ENCODE measurements around the gene DRICH1. TPM values are rescaled to one million over a fixed set of nuclear protein-coding genes. Genes with fewer than 3 reads are reported as not detected.

The DRICH1 gene
- total RNA-seq, 1 experiment from 2014 or later, result 0.15 TPM

GRCh38 chr22:23576681-23577080, 55.4 kb downstream of the DRICH1 start:
- H3K9me3 ChIP-seq (ENCODE audit: low read length), result no peaks in the 10 kb centered on the region
- no peak overlapping the region for H3K27ac ChIP-seq (ENCODE audit: low read length)
- no peak overlapping the region for H3K4me3 ChIP-seq (ENCODE audit: low read length)
- no peak overlapping the region for H2AFZ ChIP-seq (ENCODE audit: low read length)
- H4K20me1 ChIP-seq (ENCODE audit: low read length), result no peaks in the 10 kb centered on the region
- ChIA-PET CTCF (no interaction called here), POLR2A (ENCODE audit: unreplicated experiment) (no interaction called here)
- ATAC-seq (no peak), DNase-seq (no peak)
- TF ChIP-seq EZH2 (IDR thresholded peaks at IDR 0.05; ENCODE audit: low read length, unreplicated experiment) (no peak), EZH2phosphoT487 (IDR thresholded peaks at IDR 0.05; ENCODE audit: borderline replicate concordance, low read length) (no peak)
- TF ChIP-seq, protein P1, sequence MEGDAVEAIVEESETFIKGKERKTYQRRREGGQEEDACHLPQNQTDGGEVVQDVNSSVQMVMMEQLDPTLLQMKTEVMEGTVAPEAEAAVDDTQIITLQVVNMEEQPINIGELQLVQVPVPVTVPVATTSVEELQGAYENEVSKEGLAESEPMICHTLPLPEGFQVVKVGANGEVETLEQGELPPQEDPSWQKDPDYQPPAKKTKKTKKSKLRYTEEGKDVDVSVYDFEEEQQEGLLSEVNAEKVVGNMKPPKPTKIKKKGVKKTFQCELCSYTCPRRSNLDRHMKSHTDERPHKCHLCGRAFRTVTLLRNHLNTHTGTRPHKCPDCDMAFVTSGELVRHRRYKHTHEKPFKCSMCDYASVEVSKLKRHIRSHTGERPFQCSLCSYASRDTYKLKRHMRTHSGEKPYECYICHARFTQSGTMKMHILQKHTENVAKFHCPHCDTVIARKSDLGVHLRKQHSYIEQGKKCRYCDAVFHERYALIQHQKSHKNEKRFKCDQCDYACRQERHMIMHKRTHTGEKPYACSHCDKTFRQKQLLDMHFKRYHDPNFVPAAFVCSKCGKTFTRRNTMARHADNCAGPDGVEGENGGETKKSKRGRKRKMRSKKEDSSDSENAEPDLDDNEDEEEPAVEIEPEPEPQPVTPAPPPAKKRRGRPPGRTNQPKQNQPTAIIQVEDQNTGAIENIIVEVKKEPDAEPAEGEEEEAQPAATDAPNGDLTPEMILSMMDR (conservative IDR thresholded peaks at IDR 0.05; ENCODE audit: low read depth, low read length), result no peak
- no peaks in the 10 kb centered on the region for H3K9me2 ChIP-seq (replicated peaks; ENCODE audit: low read length)
- H3F3A ChIP-seq (ENCODE audit: low read length, unreplicated experiment), result no peaks in the 10 kb centered on the region
- H3K4me1 ChIP-seq (ENCODE audit: insufficient read depth, low read length), result no peaks in the 10 kb centered on the region
- intact Hi-C loops (cut with micrococcal nuclease), result no loop called here
- H3K9ac ChIP-seq (ENCODE audit: low read length), result no peak overlapping the region
- H3K27me3 ChIP-seq (ENCODE audit: low read length), result no peaks in the 10 kb centered on the region
- no peaks in the 10 kb centered on the region for H3K36me3 ChIP-seq (ENCODE audit: low read depth, low read length)
- BruUV-seq (replicated peaks), result no TSS peak
- H3K4me2 ChIP-seq (ENCODE audit: low read length), result no peak overlapping the region
- H3K79me2 ChIP-seq (ENCODE audit: low read length), result no peaks in the 10 kb centered on the region

GRCh38 chr22:23575601-23576000, 56.5 kb downstream of the DRICH1 start:
- Histone ChIP-seq H3K9me2 (replicated peaks; ENCODE audit: low read length) (no peaks in the 10 kb centered on the region), H3K36me3 (ENCODE audit: low read depth, low read length) (no peaks in the 10 kb centered on the region), H3F3A (ENCODE audit: low read length, unreplicated experiment) (no peaks in the 10 kb centered on the region), H3K4me2 (ENCODE audit: low read length) (no peak overlapping the region), H2AFZ (ENCODE audit: low read length) (no peak overlapping the region), H3K4me3 (ENCODE audit: low read length) (no peak overlapping the region), H3K27ac (ENCODE audit: low read length) (no peak overlapping the region), H3K9ac (ENCODE audit: low read length) (no peak overlapping the region), H3K9me3 (ENCODE audit: low read length) (no peaks in the 10 kb centered on the region), H4K20me1 (ENCODE audit: low read length) (no peaks in the 10 kb centered on the region), H3K27me3 (ENCODE audit: low read length) (no peaks in the 10 kb centered on the region), H3K4me1 (ENCODE audit: insufficient read depth, low read length) (no peaks in the 10 kb centered on the region), H3K79me2 (ENCODE audit: low read length) (no peaks in the 10 kb centered on the region)
- CTCF ChIA-PET, result no interaction called here
- ATAC-seq (no peak), DNase-seq (no peak)
- POLR2A ChIA-PET (ENCODE audit: unreplicated experiment), result no interaction called here
- intact Hi-C loops (cut with micrococcal nuclease), result no loop called here
- TF ChIP-seq EZH2phosphoT487 (IDR thresholded peaks at IDR 0.05; ENCODE audit: borderline replicate concordance, low read length) (no peak), EZH2 (IDR thresholded peaks at IDR 0.05; ENCODE audit: low read length, unreplicated experiment) (no peak)
- TF ChIP-seq, protein P1 (conservative IDR thresholded peaks at IDR 0.05; ENCODE audit: low read depth, low read length), result no peak
- no TSS peak for BruUV-seq (replicated peaks)

- CTCF ChIA-PET, result no interaction called here
- no peak overlapping the region for H3K9ac ChIP-seq (ENCODE audit: low read length)
- H2AFZ ChIP-seq (ENCODE audit: low read length), result no peak overlapping the region
- TF ChIP-seq, protein P1 (conservative IDR thresholded peaks at IDR 0.05; ENCODE audit: low read depth, low read length), result no peak
- TF ChIP-seq EZH2 (IDR thresholded peaks at IDR 0.05; ENCODE audit: low read length, unreplicated experiment) (no peak), EZH2phosphoT487 (IDR thresholded peaks at IDR 0.05; ENCODE audit: borderline replicate concordance, low read length) (no peak)
- intact Hi-C loops (cut with micrococcal nuclease), result no loop called here
- ATAC-seq (no peak), DNase-seq (no peak)
- no peaks in the 10 kb centered on the region for H4K20me1 ChIP-seq (ENCODE audit: low read length)
- no peaks in the 10 kb centered on the region for H3K79me2 ChIP-seq (ENCODE audit: low read length)
- H3K4me1 ChIP-seq (ENCODE audit: insufficient read depth, low read length), result no peaks in the 10 kb centered on the region
- no peak overlapping the region for H3K27ac ChIP-seq (ENCODE audit: low read length)
- no peaks in the 10 kb centered on the region for H3K27me3 ChIP-seq (ENCODE audit: low read length)
- H3K36me3 ChIP-seq (ENCODE audit: low read depth, low read length), result no peaks in the 10 kb centered on the region
- no peaks in the 10 kb centered on the region for H3K9me3 ChIP-seq (ENCODE audit: low read length)
- no peak overlapping the region for H3K4me2 ChIP-seq (ENCODE audit: low read length)
- no TSS peak for BruUV-seq (replicated peaks)
- H3K9me2 ChIP-seq (replicated peaks; ENCODE audit: low read length), result no peaks in the 10 kb centered on the region
- POLR2A ChIA-PET (ENCODE audit: unreplicated experiment), result no interaction called here
- no peak overlapping the region for H3K4me3 ChIP-seq (ENCODE audit: low read length)
- H3F3A ChIP-seq (ENCODE audit: low read length, unreplicated experiment), result no peaks in the 10 kb centered on the region
Measured at GRCh38 chr22:23574877-23575276, 57.2 kb downstream of the DRICH1 start.

All from PC-3 (cell line).